Skeletal muscle tissue (tissue), 4 donors: ENCODE results near the gene CCDC137. TPM values are rescaled to one million over a fixed set of nuclear protein-coding genes. Genes with fewer than 3 reads are reported as not detected.

Experiments
- H3K27ac ChIP-seq: one replicate; pipeline ENCODE4 v1.7.0; 2013; ENCODE audit warnings: mild to moderate bottlenecking, low read depth, low read length, inconsistent platforms
- H3K27me3 ChIP-seq, 3 donors: one replicate each; pipeline ENCODE4 v1.7.0; 2013; ENCODE audit warnings: low read length in 3 of 3; ENCODE audit not compliant: control insufficient read depth in 3 of 3, insufficient read depth in 3 of 3
- H3K36me3 ChIP-seq, 3 donors: one replicate each; pipeline ENCODE4 v1.7.0; 2013; ENCODE audit warnings: low read length in 3 of 3; ENCODE audit not compliant: control insufficient read depth in 3 of 3, insufficient read depth in 3 of 3
- H3K4me1 ChIP-seq, 3 donors: one replicate each; pipeline ENCODE4 v1.7.0; 2013; ENCODE audit warnings: low read length in 3 of 3, mild to moderate bottlenecking in 3 of 3; ENCODE audit not compliant: control insufficient read depth in 3 of 3, insufficient read depth in 3 of 3
- H3K4me3 ChIP-seq, 3 donors: one replicate each; pipeline ENCODE4 v1.7.0; 2013; ENCODE audit warnings: low read length in 3 of 3
- H3K9ac ChIP-seq, 3 donors: one replicate each; pipeline ENCODE4 v1.7.0; 2013; ENCODE audit warnings: low read length in 3 of 3, mild to moderate bottlenecking in 3 of 3, moderate library complexity in 2 of 3, low read depth in 1 of 3
- H3K9me3 ChIP-seq, 3 donors: one replicate each; pipeline ENCODE4 v1.7.0; 2013; ENCODE audit warnings: low read length in 3 of 3; ENCODE audit not compliant: control insufficient read depth in 3 of 3
- total RNA-seq: library from RNA; depleted of rRNA; stranded (reverse); fragments of >200 nt; gene quantifications from one replicate; pipeline ENCODE4 v1.2.3, GENCODE V29; 2014
- donor health status: Osteomylitis.

The CCDC137 gene
- total RNA-seq, 1 donor from 2014 or later = 5.7 TPM

DNA sequence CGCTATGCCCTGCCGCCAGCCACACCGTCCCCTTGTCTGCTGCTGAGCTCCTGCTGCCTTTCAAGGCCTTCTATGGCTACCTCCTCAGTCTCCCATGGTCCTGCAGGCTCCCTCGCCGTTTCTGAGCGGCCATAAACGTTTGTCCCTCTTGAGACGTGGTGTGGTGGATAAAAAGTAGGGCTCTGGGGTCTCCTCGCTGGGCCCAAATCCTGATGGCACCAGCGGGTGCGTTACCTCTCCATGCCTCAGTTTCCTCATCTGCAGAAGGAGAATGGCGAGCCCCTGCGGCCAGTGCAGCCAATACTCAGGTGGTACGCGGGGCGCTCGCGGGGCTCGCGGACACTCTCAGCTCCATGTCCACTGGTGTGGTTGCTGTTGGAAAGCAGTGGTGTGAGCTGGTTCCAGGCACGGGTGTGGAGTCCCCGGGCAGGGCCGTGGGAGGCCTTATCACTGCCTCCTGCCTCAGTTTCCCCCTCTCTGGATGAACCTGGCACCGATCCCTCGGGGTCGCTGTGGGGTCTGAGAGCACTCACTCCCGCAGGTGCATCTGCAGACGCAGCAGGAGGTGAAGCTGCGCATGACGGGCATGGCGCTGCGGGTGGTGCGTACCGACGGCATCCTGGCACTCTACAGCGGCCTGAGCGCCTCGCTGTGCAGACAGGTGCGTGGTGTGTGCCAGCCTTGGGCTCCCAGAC is 48.0 kb downstream of the CCDC137 start:
- H3K36me3 ChIP-seq = peaks cover 0 to 2% (median 0%) of the 10 kb centered on the region in 3 donors
- H3K27me3 ChIP-seq = no peaks in the 10 kb centered on the region
- no peak overlapping the region for H3K4me3 ChIP-seq
- H3K27ac ChIP-seq = no peak overlapping the region
- no peak overlapping the region for H3K9ac ChIP-seq
- H3K4me1 ChIP-seq = peaks cover 22 to 29% (median 25%) of the 10 kb centered on the region in 3 donors
- H3K9me3 ChIP-seq = no peaks in the 10 kb centered on the region

DNA sequence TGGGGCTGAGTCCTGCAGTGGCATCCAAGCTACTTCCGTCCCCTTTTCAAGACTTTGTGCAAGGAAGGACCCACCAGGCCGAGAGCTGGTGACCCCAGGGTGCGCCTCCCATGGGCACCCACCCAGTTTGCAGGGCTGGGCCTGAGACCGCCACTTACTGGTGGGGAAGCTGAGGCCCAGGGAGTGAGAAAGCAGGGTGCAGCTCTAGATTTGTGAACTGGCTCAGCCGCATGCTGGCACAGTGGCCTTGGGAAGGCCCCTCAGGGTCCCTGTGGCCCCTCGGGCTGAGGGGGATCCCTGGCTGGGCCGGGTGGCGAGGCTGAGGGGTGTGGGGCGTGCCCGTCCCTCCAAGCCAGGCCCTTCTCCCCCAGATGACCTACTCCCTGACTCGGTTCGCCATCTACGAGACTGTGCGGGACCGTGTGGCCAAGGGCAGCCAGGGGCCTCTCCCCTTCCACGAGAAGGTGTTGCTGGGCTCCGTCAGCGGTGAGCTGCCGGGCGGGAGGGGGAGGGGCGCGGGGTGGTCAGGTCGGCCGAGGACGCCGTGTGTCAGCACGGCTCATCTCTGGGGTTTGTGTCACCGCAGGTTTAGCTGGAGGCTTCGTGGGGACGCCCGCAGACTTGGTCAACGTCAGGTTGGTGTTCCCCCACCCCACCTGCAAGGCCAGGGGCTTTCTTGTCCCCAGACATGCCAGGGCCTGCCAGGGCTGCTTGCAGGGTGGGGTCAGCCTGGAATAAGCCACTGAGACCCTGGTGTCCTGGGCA is 48.8 kb downstream of the CCDC137 start:
- no peaks in the 10 kb centered on the region for H3K27me3 ChIP-seq
- no peak overlapping the region for H3K4me3 ChIP-seq
- no peaks in the 10 kb centered on the region for H3K9me3 ChIP-seq
- H3K36me3 ChIP-seq = peaks cover 0 to 2% (median 0%) of the 10 kb centered on the region in 3 donors
- peaks cover 20 to 29% (median 24%) of the 10 kb centered on the region in 3 donors for H3K4me1 ChIP-seq
- H3K27ac ChIP-seq = no peak overlapping the region
- H3K9ac ChIP-seq = no peak overlapping the region

DNA sequence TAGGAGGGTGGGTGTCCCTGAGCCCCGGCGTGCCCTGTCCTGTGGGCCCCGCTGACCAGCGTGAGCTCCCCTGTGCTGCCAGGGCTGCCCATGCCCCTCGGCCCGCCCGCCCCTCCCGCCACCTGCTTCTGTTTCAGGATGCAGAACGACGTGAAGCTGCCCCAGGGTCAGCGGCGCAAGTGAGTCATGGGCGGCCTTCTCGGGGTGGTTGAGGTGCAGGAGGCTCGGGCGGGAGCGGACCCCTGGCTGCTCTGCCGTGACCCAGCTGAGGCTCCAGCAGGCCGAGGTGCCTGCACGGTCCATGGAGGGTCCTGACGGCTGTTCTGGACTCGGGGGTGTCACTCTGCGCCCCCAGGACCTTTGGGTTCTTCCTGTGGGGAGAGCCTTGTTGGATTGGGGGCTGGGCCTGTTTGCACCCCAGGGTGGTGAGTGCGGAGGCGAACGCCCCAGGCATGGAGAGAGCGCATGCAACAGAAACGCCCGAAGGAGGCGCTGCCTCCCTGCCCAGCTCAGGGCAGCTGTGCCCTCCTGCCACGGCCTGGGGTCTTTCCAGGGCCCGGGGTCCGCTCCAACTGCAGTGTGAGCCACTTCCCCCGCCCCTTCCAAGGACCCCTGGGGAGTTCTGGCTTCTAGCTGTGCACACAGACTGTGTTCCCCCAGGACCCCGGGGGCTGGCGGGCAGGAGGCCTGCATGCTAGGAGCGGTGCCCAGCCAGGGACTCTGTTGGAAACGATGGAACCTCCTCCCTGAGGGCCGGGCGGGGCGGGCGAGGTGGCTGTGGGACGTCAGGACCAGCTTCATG is 49.5 kb downstream of the CCDC137 start:
- Histone ChIP-seq H3K4me1 (peaks cover 12 to 21% (median 16%) of the 10 kb centered on the region in 3 donors), H3K36me3 (peaks cover 0 to 2% (median 0%) of the 10 kb centered on the region in 3 donors), H3K4me3 (no peak overlapping the region), H3K27ac (no peak overlapping the region), H3K9me3 (no peaks in the 10 kb centered on the region), H3K27me3 (no peaks in the 10 kb centered on the region), H3K9ac (no peak overlapping the region)

- peaks cover 9 to 19% (median 12%) of the 10 kb centered on the region in 3 donors for H3K4me1 ChIP-seq
- H3K36me3 ChIP-seq = peaks cover 0 to 2% (median 0%) of the 10 kb centered on the region in 3 donors
- H3K9ac ChIP-seq = no peak overlapping the region
- H3K9me3 ChIP-seq = no peaks in the 10 kb centered on the region
- no peaks in the 10 kb centered on the region for H3K27me3 ChIP-seq
- no peak overlapping the region for H3K27ac ChIP-seq
- H3K4me3 ChIP-seq = no peak overlapping the region
Measured at GRCh38 chr17:81716674-81716996, 50.1 kb downstream of the CCDC137 start.

DNA sequence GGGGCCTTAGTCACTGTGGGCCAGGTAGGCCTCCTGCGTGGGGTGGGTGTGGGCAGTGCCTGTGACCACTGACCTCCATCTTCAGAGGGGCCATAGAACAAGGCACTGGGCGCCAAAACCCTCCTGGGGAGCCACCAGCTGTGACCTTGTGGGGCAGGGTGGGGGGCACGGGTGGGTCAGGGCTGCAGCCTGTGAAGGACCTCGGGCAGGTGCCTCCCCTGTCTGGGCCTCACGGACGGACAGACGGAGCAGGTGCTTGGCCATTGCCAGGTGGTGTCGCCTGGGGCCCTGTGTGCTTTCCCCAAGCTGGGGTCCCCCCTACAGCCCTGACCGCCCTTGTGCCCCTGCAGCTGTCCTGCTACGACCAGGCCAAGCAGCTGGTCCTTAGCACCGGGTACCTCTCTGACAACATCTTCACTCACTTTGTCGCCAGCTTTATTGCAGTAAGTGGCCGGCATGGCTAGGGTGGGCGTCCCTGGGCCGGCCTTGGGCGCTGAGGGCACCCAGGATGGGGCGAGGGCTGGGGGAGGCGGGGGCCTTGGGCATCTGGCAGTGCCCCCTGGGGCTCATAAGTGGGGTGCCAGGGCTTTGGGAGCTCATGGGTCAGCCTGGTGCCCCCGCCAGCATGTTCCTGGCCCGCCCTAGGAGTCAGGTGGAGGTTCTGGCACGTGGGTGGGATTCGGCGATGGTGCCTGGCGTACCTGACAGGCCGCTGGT is 50.7 kb downstream of the CCDC137 start:
- Histone ChIP-seq H3K36me3 (peaks cover 0 to 2% (median 0%) of the 10 kb centered on the region in 3 donors), H3K4me1 (peaks cover 10 to 25% (median 16%) of the 10 kb centered on the region in 3 donors), H3K27me3 (no peaks in the 10 kb centered on the region), H3K9ac (no peak overlapping the region), H3K4me3 (no peak overlapping the region), H3K27ac (no peak overlapping the region), H3K9me3 (no peaks in the 10 kb centered on the region)

DNA sequence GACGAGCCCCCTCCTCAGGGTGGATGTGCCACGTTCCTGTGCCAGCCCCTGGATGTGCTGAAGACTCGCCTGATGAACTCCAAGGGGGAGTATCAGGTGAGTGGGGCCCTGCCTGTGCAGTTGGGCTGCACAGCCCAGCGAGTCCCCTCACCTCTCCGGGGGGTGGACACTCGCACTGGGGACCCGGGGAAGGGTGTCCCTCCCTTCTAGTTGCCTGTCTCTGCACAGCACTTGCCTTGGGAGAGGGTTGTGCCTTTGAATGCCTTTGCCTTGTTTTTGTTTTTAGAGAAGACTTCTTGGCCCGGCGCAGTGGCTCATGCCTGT is 51.2 kb downstream of the CCDC137 start:
- no peak overlapping the region for H3K4me3 ChIP-seq
- H3K4me1 ChIP-seq = peaks cover 10 to 24% (median 16%) of the 10 kb centered on the region in 3 donors
- no peaks in the 10 kb centered on the region for H3K9me3 ChIP-seq
- peaks cover 0 to 2% (median 0%) of the 10 kb centered on the region in 3 donors for H3K36me3 ChIP-seq
- no peak overlapping the region for H3K27ac ChIP-seq
- H3K9ac ChIP-seq = no peak overlapping the region
- no peaks in the 10 kb centered on the region for H3K27me3 ChIP-seq

- Histone ChIP-seq H3K4me3 (no peak overlapping the region), H3K9ac (no peak overlapping the region), H3K9me3 (no peaks in the 10 kb centered on the region), H3K4me1 (peaks cover 4 to 21% (median 15%) of the 10 kb centered on the region in 3 donors), H3K27me3 (peaks cover 0 to 6% (median 0%) of the 10 kb centered on the region in 3 donors), H3K36me3 (peaks cover 0 to 2% (median 0%) of the 10 kb centered on the region in 3 donors), H3K27ac (no peak overlapping the region)
Measured at GRCh38 chr17:81719410-81720266, 53.1 kb downstream of the CCDC137 start.

- H3K4me1 ChIP-seq = peaks cover 4 to 21% (median 15%) of the 10 kb centered on the region in 3 donors
- no peaks in the 10 kb centered on the region for H3K36me3 ChIP-seq
- H3K9me3 ChIP-seq = no peaks in the 10 kb centered on the region
- no peak overlapping the region for H3K27ac ChIP-seq
- H3K27me3 ChIP-seq = peaks cover 0 to 6% (median 0%) of the 10 kb centered on the region in 3 donors
- no peak overlapping the region for H3K9ac ChIP-seq
- H3K4me3 ChIP-seq = no peak overlapping the region
Measured at GRCh38 chr17:81720267-81721071, 53.9 kb downstream of the CCDC137 start.
